Lower lobe of right lung (tissue), 2 donors: ENCODE measurements around the gene DMBX1. TPM values are rescaled to one million over a fixed set of nuclear protein-coding genes. Genes with fewer than 3 reads are reported as not detected.

ENCODE experiments used
- ATAC-seq, 2 donors: fragments of 200-7000 bp; cut with Tn5 transposase; one replicate each; pipeline ENCODE4 v1.9.1; 2020 to 2022; ENCODE audit warnings: mild to moderate bottlenecking in 2 of 2, moderate library complexity in 2 of 2
- DNase-seq: peaks from one replicate; pipeline ENCODE4 v3.0.0-alpha.2; 2020
- H3K27ac ChIP-seq: fragments of 200-600 bp; one replicate; pipeline ENCODE4 v1.8.0; 2022
- H3K27me3 ChIP-seq: fragments of 200-600 bp; one replicate; pipeline ENCODE4 v1.8.0; 2022; ENCODE audit warnings: low read depth
- H3K36me3 ChIP-seq: fragments of 200-600 bp; one replicate; pipeline ENCODE4 v1.8.0; 2022; ENCODE audit warnings: mild to moderate bottlenecking
- H3K4me1 ChIP-seq: fragments of 200-600 bp; one replicate; pipeline ENCODE4 v1.8.0; 2022
- H3K4me3 ChIP-seq: fragments of 200-600 bp; one replicate; pipeline ENCODE4 v1.8.0; 2022; ENCODE audit warnings: mild to moderate bottlenecking
- H3K9me3 ChIP-seq: fragments of 200-600 bp; one replicate; pipeline ENCODE4 v1.8.0; 2022
- CTCF ChIP-seq: fragments of 200-600 bp; IDR thresholded peaks from one replicate; pipeline ENCODE4 v1.8.0; 2022; ENCODE audit warnings: antibody characterized with exemption, mild to moderate bottlenecking
- intact Hi-C: fragments of 100-400 bp; cut with DNase I; formaldehyde crosslinking; loops from one replicate; pipeline ENCODE4 v1.11.0; 2022
- total RNA-seq: library from RNA; stranded (reverse); fragmentation: NEBNext Ultra II Directional; extraction: Animal tissue kit (Norgen Biotek cat#: 25700); gene quantifications from one replicate; pipeline ENCODE4 v1.2.1, GENCODE V29; 2021
- donor health status: DM: no; HTN: yes; CAD: no; lungs with severe emphysema.

Gene DMBX1
- total RNA-seq, 1 donor from 2014 or later, result not detected

DNA sequence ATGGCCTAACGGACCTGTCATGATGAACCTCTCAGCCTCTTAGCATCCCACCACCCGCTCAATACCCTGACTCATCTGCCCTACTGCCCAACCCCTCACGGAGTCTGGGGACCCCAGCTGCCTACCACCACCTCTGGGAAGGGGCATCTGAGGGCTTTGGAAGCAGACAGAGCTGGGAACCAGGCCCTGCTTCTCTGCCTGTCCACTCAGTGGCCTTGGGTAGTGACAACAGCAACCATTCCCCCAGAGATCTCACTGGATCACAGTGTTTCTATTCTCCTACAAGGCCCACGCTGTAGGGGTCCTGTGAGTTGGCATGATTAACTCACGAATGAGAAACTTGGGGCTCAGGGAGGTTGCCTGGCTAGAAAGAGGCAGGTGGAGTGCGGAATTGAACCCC lies 32.5 kb upstream of the DMBX1 start:
- Histone ChIP-seq H3K27me3 (no peaks in the 10 kb centered on the region), H3K4me1 (no peaks in the 10 kb centered on the region)
- intact Hi-C loops, result no loop called here

DNA sequence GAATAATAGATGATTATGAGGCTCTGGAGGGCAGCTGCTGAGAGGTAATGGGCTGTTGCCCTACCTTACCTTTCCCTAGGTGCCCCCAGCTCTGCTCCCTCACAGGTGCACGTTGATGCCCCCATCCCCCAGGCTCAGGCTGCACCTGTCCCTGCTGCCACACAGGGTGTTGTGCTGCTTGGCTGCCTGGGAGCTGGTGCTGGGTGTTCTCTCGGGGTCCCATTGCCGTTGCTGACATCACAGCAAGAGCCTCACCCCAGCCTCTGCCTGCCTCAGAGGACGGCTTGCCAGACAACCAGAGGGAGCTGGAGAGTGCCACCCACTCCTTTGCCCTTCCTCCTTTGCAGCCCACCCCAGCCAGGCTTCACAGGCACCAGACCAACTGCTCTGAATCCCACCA lies 31.4 kb upstream of the DMBX1 start:
- Histone ChIP-seq H3K27me3 (no peaks in the 10 kb centered on the region), H3K27ac (no peak overlapping the region), H3K36me3 (no peaks in the 10 kb centered on the region), H3K4me1 (no peaks in the 10 kb centered on the region), H3K9me3 (no peaks in the 10 kb centered on the region), H3K4me3 (no peak overlapping the region)
- intact Hi-C loops, result no loop called here
- TF ChIP-seq CTCF, result no peak
- no peak for ATAC-seq
- DNase-seq, result no peak

More for the DNA sequence above, 32.5 kb upstream of the DMBX1 start:
- Histone ChIP-seq H3K27ac (no peak overlapping the region), H3K36me3 (no peaks in the 10 kb centered on the region), H3K9me3 (no peaks in the 10 kb centered on the region), H3K4me3 (no peak overlapping the region)
- no peak for ATAC-seq
- no peak for TF ChIP-seq CTCF
- DNase-seq, result no peak

- Histone ChIP-seq H3K27ac (no peak overlapping the region), H3K4me1 (no peaks in the 10 kb centered on the region), H3K36me3 (no peaks in the 10 kb centered on the region), H3K9me3 (no peaks in the 10 kb centered on the region), H3K27me3 (no peaks in the 10 kb centered on the region), H3K4me3 (no peak overlapping the region)
- intact Hi-C loops, result no loop called here
- no peak for ATAC-seq
- TF ChIP-seq CTCF, result no peak
- DNase-seq, result no peak
These were observed 30.8 kb upstream of the DMBX1 start for GRCh38 chr1:46458846-46459245.

DNA sequence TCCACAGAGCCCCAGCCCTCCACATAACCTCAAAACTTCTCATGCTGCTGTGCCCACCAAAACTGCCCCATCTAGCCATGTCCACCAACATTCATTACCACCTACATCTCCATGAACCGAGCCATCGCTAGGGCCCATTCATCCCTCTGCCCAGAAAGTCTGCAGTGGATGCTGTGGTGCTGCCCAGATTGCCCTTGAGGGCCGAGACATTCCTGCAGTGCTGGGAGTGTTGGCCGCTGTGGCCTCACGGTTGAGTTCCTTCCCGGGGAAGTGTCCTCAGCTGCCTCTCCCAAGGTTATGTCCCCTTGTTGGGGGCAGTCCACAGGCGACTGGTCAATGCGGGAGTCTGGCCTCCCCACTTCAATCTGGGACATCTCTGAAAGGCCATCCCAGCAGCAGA lies 30.3 kb upstream of the DMBX1 start:
- DNase-seq, result no peak
- Histone ChIP-seq H3K27ac (no peak overlapping the region), H3K27me3 (no peaks in the 10 kb centered on the region), H3K4me1 (no peaks in the 10 kb centered on the region), H3K9me3 (no peaks in the 10 kb centered on the region), H3K36me3 (no peaks in the 10 kb centered on the region), H3K4me3 (no peak overlapping the region)
- no peak for TF ChIP-seq CTCF
- intact Hi-C loops, result no loop called here
- no peak for ATAC-seq

DNA sequence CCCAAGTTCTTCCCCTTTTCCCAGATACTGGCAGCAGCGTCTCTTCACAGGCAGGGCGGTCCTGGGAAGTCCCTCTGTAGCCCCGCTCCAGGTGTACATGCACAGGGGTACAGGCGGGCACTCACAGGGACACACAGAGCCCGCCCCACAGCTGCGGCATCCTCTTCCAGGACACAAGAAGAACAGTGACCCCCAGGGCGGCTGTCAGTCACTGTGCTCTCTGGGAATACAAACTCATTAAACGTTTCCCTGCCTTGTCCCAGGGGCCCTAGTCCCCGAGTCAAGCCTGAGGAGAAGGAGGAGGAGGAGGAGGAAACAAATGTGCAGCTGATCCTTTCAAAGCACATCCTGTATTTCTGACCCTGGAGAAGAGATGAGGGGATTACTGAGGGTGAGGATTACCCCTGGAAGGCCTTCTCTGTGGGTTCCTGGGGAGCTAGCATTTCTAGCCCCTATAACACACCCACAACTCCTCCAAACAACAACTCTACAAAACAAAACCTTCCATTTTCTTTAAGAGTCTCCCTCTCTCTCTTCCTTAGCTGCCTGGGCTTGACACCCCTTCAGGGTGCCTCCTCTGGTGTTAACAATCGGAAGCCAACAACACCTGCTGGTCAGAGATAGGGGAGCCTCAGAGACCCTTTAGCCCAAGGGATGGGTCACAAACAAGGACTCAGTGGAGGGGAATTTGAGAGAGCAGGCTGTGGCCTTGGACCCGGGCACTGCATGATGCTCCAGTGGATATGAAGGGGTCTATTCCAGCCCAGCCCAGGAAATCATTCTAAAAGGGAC lies 28.4 kb upstream of the DMBX1 start:
- no peak for TF ChIP-seq CTCF
- no peak overlapping the region for H3K4me3 ChIP-seq
- intact Hi-C loops, result no loop called here
- peaks cover 6% of the 10 kb centered on the region for H3K27me3 ChIP-seq
- no peak for DNase-seq
- no peaks in the 10 kb centered on the region for H3K4me1 ChIP-seq
- no peak overlapping the region for H3K27ac ChIP-seq
- ATAC-seq, result no peak
- no peaks in the 10 kb centered on the region for H3K36me3 ChIP-seq
- H3K9me3 ChIP-seq, result no peaks in the 10 kb centered on the region
